AG20443 (cell line): ENCODE data around the gene CATSPERZ.

Experiments used
- DNase-seq: peaks from one replicate; pipeline ENCODE4 v3.0.0; 2012; ENCODE audit warnings: low spot score, mixed read lengths

CATSPERZ gene

DNA sequence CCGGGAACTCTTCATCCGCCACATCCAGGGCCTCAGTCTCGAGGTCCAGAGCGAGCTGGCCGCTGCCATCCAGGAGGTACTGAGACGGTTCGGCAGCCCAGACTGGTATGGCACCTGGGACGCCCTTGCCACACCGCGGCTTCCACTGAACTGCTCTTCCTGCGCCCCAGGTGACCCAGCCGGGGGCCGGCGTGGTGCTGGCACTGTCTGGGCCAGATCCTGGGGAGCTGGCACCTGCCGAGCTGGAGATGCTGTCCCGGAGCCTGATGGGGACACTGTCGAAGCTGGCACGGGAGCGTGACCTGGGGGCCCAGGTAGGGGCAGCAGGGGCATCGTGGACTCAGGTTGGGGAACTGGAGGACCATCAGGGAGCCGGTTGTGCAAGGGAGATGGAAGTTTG lies 41.3 kb downstream of the CATSPERZ start:
- no peak for DNase-seq

DNA sequence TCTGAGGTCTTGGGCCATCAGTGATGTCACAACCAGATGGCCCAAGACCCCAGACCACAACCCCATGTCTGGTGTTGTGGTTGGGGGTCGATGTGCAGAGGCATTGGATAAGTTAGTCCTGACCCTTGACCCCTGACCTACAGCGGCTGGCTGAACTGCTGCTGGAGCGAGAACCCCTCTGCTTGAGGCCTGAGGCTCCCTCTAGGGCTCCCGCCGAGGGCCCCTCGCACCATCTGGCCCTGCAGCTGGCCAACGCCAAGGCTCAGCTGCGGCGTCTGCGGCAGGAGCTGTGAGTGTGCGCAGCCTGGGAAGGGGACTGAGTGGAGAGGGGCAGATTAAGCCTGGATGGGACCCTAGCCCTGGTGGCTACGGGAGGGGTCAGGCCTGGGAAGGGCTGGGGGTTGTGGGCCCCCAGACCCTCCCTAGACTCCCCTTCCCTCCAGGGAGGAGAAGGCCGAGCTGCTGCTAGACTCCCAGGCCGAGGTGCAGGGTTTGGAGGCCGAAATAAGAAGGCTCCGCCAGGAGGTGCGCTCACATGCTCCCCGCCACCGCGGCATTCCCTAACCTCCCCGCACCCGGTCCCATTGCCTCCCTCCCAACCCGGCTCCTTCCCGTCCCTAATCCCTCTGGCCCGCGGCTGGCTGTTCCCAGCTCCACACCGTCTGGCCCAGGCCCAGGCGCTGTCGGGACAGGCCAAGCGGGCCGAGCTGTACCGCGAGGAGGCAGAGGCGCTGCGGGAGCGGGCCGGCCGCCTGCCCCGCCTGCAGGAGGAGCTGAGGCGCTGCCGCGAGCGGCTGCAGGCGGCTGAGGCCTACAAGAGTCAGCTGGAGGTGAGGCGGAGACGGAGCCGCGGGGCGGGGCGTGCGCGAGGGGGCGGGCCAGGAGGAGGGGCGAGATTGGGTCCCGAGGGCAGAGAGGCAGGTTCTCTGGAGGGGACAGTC lies 42.0 kb downstream of the CATSPERZ start:
- peak; percentile 97 for DNase-seq

DNA sequence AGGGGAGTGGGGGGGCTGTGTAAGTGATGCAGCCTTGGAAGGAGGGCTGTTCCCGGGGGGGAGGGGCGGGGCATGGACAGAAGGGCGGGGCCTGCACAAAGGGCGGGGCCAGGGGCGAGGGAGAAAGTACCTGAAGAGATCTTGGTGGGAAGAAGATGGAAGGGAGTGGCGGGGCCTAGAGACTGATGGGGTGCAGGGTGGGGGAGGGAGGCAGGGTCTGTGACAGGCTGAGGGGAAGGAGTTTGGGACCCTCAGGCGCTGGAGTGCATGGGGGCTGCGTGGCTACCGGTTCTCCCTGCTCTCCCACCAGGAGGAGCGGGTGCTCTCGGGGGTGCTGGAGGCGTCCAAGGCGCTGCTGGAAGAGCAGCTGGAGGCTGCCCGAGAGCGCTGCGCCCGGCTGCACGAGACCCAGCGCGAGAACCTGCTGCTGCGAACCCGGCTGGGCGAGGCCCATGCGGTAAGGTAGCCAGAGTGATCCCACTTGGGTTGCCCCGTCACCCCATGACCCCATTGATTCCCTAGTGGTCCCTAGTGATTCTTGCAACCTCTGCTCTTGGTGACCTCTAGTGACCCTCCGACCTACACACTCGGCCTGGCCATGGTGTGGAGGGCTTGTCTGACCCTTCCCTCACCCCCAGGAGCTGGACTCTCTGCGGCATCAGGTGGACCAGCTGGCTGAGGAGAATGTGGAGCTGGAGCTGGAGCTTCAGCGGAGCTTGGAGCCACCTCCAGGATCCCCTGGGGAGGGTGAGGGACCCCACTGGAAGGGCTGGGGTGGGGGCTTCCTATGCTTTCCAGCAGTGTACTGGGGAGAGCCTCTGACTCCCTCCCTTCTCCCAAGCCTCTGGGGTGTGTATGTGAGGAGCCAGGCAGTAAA lies 42.9 kb downstream of the CATSPERZ start:
- DNase-seq: no peak

DNA sequence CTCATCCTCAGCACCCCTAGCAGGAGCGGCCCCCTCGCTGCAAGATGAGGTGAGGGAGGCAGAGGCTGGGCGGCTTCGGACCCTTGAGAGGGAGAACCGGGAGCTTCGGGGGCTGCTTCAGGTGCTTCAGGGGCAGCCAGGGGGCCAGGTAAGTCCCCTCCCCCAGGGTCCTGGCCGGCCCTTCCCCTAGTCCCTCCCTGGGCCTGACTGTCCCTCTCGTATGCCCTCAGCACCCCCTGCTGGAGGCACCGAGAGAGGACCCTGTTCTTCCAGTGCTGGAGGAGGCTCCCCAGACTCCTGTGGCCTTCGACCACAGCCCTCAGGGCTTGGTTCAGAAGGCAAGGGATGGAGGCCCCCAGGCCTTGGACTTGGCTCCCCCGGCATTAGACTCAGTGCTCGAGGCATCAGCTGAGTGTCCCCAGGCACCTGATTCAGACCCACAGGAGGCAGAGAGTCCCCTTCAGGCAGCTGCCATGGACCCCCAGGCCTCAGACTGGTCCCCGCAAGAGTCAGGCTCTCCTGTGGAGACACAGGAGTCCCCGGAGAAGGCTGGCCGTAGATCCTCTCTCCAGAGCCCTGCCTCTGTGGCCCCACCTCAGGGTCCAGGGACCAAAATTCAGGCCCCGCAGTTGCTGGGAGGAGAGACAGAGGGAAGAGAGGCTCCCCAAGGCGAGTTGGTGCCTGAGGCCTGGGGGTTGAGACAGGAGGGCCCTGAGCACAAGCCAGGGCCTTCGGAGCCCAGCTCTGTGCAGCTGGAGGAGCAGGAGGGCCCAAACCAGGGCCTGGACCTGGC lies 43.8 kb downstream of the CATSPERZ start:
- no peak for DNase-seq

DNA sequence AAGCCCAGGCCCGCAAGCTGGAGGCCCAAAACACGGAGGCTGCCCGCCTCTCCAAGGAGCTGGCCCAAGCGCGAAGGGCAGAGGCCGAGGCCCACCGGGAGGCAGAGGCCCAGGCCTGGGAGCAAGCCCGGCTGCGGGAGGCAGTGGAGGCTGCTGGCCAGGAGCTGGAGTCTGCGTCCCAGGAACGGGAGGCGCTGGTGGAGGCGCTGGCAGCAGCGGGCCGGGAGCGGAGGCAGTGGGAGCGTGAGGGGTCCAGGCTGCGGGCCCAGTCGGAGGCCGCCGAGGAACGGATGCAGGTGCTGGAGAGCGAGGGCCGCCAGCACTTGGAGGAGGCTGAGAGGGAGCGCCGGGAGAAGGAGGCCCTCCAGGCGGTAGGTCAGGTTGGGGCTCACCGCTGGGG lies 44.6 kb downstream of the CATSPERZ start:
- no peak for DNase-seq

DNA sequence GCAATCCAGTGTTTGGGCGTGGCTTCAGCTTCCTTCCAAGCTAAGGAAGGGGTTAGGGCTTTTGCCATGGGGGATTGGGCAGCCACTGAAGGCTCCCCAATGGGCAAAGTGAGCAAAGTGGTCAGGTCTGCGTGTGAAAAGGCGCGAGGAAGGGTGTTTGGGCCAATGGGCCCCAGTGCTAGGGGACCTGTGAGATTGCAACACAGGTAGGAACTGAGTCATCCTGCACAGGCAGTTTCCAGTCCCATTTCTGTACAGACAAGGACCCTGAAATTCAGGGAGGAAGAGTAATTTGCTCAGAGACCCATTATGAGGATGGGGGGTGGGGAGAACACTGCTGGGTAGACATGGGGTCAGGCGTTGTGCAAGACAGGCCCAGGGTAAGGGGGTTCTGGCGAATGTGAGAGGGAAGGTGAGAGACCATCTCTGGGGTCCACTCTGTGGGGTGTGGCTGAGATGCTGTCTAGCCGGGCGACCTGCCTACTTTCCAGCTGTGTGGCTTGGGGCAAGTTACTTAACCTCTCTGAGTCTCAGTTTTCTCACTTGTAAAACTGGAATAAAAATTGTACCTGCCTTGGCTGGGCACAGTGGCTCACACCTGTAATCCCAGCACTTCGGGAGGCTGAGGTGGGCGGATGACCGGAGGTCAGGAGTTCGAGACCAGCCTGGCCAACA lies 47.2 kb downstream of the CATSPERZ start:
- DNase-seq: no peak

DNA sequence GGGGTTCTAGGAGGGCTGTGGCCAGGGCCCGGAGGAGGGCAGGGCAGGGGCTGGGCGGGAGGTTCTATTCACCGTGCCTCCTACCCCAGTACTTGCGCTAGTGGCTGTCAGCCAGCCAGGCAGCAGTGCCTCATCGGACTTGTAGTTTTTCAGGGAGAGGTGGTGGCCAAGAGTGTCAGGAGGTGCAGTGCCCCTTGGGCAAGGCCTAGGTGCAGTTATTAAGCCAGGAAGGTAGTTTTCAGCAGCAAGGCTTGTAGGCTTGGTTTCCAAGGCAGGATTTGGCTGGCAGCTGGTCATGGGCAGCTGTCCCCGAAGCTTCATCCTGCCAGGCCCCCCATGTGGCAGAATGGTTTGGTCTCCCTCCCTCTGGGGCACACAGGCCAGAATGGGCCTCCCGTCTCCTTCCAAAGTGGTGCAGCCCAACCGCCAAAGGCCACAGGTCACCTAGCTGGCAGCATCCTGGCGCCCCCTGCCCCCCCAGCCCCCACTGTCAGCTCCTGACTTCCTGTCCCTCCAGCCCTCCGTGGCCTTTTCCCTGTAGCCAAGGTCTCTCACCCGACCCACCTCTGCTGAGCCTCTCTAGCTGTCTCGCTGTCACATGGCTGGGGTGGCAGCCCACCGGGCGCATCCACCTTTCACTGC lies 48.3 kb downstream of the CATSPERZ start:
- no peak for DNase-seq

DNA sequence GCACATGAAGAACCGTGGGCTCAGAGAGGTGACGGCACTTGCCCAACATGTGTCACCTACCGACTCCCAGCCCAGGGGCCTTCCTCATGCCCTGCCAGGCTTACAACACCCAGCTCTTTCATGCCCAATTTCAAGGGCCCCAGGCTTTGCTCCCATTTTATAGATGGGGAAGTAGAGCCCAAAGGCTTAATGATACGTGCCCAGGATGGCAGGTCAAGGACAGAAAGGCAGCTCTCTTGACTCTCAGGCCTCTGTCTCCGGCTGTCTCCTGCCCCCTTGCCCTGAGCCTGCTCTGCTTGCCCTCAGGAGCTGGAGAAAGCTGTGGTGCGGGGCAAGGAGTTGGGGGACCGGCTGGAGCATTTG lies 48.8 kb downstream of the CATSPERZ start:
- DNase-seq: no peak

DNA sequence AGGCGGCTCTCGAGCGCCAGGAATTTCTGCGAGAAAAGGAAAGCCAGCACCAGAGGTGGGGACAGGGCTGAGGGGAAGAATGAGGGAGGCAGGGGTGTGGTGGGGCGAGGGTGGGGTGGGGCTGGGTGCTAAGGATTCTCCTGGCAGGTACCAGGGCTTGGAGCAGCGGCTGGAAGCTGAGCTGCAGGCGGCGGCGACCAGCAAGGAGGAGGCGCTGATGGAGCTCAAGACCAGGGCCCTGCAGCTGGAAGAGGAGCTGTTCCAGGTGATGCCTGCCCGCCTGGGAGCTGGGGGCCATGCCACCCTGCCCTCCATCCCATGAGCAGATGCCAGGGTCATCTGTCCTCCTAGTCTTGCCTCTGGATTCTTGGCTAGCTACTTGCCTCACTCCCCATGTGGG lies 49.2 kb downstream of the CATSPERZ start:
- no peak for DNase-seq

DNA sequence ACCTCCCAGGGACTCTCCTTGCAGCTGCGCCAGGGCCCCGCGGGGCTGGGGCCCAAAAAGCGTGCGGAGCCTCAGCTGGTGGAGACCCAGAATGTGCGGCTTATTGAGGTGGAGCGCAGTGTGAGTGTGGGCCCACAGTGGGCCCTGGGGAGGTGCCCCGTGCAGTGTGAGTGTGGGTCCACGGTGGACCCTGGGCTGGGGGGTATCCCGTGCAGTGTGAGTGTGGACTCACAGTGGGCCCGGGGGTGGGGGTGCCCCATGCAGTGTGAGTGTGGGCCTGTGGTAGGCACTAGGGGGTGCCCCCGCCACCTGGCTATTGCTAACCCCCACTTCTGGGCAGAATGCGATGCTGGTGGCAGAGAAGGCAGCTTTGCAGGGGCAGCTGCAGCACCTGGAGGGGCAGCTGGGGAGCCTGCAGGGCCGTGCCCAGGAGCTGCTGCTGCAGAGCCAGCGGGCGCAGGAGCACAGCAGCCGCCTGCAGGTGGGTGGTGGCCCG lies 51.0 kb downstream of the CATSPERZ start:
- DNase-seq: no peak

DNA sequence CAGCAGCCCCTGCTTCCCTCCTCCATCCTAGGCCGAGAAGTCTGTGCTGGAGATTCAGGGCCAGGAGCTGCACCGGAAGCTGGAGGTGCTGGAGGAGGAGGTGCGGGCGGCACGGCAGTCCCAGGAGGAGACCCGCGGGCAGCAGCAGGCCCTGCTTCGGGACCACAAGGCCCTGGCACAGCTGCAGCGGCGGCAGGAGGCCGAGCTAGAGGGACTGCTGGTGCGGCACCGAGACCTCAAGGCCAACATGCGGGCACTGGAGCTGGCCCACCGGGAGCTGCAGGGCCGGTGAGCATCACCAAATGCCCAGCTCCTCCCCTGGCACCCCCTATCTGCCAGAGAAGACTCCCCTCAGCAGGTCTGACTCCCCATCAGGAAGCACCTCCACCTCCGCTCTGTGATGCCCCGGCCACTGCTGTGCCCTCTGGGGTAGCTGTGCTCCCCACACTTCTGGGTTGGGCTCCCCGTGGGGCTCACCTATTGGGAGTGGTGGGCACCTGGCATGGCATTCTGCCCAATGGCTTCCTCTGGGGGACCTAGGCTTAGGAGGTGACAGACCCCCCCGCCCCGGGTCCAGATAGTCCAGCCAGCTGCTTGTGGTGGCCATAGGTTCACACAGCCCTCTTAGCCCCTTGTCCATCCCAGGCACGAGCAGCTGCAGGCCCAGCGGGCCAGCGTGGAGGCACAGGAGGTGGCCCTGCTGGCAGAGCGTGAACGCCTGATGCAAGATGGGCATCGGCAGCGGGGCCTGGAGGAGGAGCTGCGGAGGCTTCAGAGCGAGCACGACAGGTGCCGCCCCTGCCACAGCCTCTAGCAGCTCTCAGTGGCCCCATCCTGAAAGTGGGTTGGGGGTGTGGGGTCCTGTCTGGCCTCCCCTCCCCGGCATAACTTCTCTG lies 52.2 kb downstream of the CATSPERZ start:
- no peak for DNase-seq

DNA sequence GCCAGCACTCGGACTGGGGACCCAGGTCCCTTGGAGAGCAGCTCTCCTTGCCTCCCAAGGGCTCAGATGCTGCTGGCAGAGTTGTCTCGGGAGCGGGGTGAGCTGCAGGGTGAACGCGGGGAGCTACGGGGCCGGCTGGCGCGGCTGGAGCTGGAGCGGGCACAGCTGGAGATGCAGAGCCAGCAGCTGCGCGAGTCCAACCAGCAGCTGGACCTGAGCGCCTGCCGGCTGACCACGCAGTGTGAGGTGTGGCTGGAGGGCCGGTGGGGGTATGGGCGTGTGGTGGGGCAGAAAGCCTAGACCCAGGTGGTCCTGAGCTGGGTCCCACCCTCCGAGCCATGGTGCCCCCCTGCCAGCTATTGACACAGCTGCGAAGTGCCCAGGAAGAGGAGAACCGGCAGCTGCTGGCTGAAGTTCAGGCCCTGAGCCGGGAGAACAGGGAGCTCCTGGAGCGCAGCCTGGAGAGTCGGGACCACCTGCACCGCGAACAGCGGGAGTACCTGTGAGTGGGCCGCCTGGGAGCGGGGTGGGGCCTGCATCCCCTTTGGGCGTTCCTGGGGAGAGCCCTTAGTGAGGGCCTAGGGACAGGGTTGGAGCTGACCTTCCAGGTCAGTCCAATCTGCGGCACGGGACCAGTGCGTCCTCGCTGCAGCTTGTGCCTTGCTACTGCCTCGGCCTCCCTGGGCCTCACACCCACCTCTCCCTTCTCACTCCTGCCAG lies 53.0 kb downstream of the CATSPERZ start:
- DNase-seq: no peak

DNA sequence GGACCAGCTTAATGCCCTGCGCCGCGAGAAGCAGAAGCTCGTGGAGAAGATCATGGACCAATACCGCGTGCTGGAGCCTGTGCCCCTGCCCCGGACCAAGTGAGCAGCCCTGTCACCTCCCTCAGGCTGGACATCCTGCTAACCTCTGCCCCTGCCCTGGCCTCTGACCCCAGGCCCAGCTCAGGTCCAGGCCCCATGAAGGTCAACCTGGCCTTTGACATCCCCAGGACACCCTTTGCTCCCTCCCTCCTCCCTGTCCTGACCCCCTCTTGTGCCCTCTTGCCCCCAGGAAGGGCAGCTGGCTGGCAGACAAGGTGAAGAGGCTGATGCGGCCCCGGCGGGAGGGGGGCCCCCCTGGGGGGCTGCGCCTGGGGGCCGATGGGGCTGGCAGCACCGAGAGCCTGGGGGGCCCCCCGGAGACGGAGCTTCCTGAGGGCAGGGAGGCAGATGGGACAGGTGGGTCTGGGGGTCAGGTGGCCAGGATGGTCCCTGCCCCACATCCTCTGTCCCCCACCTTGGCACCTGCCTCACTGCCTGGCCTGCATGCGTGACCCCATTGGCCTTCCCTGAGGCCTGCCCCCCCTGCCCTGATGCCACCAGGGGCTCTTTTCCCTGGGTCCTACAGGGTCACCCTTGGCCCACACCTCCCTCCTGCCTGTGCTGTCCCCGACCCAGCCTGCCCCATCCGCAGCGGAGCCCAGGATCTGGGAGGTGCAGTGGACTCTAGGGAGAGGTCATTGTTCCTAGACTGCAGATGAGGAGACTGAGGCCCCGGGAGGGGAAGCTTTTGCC lies 53.8 kb downstream of the CATSPERZ start:
- no peak for DNase-seq
